GM21367 (cell line): ENCODE measurements around the gene GSTT4.
"Not testable (repeated sequence)": the region's sequence is repeated elsewhere in the genome, so short reads cannot be mapped to it uniquely, and the experiment has no call there.

ENCODE experiments used
- ATAC-seq: cut with Tn5 transposase; IDR thresholded peaks from one replicate; pipeline ENCODE4 v1.9.1; 2021; ENCODE audit not compliant: unreplicated experiment

The GSTT4 gene

DNA sequence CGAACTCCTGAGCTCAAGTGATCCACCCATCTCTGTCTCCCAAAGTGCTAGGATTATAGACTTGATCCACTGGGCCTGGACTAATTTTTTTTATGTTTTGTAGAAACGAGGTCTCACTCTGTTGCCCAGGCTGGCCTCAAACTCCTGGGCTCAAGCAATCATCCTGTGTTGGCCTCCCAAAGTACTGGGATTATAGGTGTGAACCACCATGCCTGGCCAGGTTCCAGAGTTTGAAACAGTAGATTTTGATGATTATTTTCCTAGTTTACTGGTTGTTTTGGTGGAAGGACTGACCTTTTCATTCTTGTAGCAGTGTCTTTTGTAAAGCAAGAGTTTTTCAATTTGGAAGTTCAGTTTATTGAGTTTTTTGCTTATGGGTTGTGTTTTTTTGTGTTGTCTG is 20.8 kb upstream of the GSTT4 start:
- no peak for ATAC-seq

DNA sequence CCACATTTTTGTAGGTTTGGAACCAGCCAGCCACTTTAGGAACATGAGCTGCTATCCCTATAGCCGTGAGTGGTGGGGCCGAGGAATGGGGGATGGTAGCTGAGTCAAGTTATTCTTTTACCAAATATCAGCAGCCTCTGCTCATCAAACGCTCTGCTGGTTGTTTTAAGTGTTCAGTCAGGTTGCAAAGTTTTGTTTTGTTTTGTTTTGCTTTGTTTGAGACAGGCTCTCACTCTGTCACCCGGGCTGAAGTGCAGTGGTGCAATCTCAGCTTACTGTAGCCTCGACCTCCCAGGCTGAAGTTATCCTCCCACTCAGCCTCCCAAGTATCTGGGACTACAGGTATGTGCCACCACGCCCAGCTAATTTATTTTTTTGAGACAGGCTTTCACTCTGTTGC is 20.2 kb upstream of the GSTT4 start:
- no peak for ATAC-seq

DNA sequence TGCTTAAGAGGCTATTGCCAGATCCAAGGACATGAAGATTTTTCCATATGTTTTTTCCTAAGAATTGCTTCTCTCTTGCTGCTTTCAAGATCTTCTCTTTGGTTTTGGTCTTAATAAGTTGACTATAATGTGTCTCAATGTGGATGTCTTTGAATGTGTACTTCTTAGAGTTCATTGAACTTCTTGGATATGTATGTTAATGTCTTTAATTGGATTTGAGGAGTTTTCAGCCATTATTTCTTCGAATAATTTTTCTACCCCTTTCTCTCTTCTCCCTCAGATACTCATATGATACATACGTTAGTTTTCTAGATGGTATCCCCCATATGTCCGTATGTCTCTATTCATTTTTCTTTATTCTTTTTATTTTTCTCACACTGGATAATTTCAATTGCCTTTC is 19.1 kb upstream of the GSTT4 start:
- no peak for ATAC-seq

DNA sequence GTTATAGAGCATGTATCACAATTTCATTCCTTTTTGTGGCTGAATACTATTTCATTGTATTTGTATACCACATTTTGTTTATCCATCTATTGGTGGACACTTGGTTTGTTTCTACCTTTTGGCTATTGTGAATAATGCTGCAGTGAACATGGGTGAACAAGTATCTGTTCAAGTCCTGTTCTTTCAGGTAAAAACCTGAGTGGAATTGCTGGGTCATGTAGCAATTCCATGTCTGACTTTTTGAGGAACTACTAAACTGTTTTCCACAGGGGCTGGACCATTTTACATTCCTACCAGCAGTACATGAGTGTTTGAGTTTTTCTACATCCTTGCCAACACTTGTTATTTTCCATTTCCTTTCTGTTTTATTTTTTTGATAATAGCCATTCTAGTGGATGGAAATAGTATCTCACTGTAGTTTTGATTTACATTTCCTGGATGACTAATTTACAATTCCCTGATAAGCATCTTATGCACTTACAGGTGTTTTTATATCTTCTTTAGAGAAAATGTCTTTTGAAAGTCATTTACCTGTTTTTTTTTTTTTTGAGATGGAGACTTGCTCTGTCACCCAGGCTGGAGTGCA is 18.0 kb upstream of the GSTT4 start:
- ATAC-seq, result no peak

DNA sequence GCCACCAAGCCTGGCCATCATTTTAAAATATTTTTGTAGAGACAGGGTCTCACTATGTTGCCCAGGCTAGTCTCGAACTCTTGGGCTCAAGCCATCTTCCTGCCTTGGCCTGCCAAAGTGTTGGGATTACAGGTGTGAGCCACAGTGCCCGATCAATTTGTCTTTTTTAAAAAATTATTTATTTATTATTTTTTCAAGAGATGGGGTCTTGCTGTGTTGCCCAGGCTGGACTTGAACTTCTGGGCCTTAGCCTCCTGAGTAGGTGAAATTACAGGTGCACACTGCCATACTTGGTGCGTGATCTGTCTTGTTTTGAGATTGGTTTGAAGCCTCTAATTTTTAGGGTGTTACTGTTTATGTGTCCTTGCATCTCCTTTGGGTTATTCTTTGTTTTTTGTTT is 16.1 kb upstream of the GSTT4 start:
- ATAC-seq, result no peak

DNA sequence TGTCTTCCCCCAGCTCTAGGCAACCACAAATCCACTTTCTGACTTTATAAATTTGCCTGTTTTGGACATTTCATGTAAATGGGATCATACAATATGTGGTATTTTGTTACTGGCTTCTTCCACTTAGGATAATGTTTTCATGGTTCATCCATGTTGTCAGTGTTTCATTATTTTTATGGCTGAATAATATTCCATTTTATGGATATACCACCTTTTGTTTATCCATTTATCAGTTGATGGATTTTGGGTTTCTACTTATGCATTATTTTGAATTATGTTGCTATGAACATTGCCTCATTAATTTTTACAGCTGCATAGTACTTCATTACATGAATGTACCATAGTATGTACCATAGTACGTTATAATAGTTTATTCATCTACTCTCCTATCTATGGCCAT is 10.9 kb upstream of the GSTT4 start:
- no peak for ATAC-seq

DNA sequence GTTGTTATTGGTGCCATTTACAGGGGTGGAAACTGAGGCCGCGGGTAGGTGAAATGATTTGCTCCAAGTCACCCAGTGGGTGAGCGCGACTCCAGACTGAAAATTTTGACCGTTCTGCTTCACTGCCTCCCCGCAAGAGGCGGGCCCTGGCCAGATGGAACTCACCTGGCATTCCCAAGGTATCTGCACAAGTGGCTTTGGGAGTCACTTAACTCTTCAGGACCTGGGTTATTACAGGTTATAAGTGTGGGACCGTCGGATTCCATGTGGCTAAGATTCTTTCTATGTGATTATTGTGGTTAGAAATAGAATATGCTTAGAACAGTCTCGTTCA is 6.4 kb upstream of the GSTT4 start:
- ATAC-seq, result no peak

DNA sequence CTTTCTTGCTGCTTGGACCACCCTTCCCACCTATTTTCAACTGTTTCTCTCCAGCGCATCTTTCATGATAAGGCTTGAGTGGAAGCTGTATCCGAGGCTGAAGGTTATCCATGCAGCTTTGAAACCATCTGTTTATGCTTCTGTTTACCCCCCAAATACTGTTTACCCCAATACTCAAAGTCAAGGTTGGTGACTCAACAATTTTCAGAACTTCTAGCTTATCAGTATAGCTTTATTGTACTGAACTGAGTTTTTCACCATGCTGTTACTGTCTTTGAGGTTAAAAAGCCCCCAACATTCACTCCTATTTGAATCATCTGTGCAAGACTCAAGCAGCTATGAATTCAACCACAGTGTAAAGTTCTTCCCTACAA is 4.8 kb upstream of the GSTT4 start:
- no peak for ATAC-seq

DNA sequence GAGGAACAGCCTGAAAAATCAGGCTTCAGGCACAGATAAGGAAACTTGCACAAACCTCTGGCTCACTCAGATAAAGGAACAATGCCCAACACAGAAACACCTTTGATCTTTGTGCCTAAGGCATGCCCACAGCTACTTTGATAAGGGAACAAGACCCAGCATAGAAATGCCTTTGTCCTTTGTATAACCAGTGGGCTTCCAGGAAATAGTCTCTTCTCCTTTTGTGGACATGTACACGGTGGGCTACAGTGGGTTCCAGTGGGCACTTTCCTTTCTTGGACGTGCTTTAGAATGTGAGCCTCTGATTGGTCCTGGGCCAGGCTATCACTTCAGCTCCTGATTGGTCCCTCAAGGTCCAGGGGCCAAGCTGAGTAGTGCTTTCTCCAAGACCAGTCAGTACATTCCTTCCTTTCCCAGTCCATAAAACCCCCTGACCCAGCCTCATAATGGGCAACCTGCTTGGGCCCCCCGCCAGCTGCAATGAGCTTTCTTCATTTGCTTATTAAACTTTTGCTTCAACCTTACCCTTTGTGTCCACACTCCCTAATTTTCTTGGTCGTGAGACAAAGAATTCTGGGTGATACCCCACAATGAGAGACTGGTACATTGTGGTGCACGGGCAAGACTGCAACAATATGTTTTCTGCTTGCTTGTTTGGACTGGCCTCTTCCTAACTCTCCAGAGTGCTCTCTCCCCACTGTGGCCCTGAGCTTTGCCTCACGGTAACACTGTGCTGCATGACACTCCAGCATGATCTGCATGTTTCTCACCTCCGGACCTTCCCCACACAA is 4.2 kb upstream of the GSTT4 start:
- no peak for ATAC-seq

DNA sequence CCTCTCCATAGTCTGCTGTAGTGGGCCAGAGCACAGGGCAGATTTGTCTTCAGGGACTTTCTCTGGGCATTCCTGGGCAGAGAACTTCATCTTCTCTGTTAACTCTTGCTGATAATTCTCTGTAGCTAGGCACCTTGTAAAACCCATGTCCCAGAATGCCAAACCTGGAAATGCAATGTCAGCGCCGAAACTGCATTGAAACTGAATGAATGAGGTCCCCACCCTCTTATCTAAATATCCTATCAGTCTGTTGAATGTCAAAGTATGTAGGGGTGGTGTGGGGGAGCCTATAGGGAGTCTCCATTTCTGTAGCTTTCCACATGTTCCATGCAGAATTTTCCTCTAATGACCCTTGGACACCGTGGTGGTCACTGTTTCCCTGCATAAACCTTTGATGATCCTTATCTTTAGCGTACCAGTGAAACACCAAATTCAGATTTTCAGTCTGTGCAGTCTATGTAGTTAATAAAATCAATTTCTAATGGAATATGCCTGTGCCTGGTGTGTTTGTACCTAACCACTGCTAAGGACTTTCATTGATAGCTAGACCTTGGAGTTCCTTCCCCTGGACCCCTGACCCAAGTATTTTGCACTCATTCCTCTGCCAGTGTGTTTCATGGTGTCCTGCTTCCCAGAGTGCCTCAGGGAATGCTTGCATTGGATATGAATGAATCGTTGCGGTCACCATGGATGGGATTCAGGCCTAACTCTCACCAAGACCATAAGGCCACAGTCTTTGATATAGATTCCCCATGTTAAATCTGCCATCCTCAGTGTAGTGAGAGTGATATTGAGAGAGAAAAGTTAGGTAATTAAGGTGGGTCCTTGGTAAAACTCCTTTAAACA is 3.4 kb upstream of the GSTT4 start:
- no peak for ATAC-seq

DNA sequence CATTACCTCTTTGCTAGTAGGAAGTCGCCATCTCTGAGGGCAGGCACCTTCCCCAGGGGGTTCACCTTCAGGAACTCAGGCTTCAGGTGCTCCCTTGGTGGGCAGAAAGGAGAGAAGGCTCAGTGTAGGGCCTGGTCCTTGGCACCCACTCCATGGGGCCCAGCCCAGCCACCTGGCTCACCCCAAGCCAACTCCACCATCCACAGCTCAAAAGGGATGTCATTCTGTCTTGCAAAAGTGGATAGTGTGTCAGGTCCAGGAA is 2.7 kb upstream of the GSTT4 start:
- ATAC-seq, result no peak

DNA sequence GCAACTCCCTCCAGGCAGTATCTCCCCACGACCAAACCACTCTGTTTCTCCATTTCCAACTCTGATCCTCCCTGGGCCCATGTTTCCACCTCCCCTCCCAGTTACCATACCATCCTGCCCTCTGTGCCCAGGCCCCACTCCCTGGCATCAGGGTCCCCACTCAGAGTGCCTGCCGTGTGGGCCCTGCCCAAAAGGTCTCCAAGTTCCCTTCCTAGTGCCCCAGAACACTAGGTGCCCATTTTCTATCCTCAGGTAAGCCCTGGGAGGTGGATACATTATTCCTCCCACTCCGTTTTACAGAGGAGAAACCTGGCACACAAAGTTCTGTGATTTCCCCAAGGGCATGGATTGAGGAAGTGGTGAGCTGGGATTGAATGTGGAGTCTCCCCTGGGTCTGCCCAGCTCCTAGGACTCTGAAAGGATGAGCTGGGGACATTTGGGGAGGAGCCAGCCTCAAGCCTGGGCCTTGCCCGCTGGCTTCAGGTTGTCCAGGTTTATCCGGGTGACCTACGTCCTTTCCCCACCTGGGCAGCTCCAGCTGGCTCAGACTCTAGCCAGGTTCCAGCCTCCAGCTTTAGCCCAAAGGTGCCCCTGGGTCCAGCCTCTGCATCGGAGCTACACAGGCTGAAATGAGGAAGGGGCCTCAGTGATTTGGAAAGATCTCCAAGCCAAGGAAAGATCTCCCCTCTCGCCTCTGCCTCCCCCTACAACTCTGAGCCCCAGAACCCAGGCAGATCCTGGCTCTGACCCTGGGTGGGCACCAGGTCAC is 2.2 kb upstream of the GSTT4 start:
- no peak for ATAC-seq

DNA sequence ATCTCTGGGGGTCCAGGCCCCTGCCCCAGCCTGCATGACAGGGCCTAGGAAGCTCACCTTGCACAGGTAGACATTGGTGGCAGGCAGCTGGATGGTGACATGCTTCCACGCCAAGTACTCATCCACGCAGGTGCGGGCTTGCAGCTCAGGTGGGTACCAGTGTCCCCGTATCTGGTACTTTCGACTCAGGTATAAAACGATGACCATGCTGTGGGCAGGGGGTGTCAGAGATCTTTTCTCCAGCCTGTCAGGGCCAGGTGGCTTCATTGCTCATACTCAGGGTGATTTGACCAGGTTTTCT is 1.6 kb upstream of the GSTT4 start:
- ATAC-seq, result no peak

DNA sequence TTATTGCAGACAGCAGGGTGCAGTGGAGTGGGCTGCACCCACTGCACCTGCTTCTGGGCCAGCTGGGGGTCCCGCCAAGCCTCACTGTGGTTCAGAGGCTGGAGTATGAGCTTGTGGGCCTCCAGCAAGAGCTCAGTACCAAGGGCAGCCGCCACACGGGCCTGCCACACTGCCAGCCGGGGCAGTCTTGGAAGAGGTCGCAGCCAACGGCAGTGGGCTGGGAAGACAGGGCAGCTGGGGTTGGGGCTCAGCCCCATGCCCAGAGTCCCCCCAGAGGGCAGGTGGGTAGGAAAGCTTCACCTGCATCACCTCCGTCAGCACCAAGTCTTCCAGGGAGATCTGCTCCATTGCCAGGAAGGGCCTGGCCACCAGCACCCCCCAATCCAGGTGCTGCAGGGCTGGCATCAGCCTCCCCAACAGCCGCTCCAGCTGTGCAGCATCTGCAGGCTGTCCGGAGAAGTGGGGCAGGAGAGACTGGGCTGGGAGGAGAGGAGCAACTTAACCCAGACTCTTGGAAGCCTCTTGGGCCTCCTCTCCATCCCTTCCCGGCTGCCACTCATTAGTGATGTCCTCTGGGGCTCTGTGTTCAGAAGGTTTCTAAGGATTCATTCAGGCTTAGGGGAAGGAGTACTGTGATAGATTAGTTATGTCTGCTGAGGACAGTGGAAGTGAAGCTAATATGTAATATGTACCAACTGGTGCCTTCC is 1.1 kb upstream of the GSTT4 start:
- ATAC-seq, result no peak

DNA sequence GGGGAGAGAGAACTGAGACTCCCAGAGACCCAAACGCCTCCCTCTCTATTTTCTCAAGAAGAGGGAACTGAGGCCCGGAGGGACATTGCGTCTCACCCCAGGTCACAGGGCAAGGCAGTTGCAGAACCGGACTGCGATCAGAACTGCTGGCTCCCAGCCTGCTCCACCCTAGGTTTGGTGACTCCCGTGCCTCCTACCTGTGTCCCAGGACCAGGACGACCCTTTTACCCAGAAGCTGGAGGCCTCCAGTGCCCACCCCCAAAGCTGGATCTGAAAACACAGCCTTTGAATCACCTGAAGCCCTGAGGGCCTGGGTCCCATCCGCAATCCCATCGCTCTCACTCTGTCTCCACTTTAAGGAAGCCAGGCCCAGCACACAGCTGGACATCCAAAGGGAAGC is 1.4 kb downstream of the GSTT4 start:
- no peak for ATAC-seq

DNA sequence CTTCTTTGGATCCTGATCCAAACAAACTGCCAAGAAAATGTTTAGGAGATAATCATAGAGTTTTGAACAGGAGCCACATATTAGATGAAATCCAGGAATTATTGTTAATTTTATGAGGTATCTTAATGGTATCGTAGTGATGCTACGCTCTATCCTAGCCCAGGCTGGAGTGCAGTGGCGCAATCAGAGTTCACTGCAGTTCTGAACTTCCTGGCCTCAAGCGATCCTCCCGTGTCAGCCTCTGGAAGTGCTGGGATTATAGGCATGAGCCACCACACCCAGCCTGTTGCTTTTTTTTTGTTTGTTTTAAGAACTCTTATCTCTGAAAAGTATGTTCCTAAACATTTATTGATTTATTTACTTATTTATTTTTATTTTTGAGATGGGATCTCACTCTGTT is 2.4 kb downstream of the GSTT4 start:
- no peak for ATAC-seq

DNA sequence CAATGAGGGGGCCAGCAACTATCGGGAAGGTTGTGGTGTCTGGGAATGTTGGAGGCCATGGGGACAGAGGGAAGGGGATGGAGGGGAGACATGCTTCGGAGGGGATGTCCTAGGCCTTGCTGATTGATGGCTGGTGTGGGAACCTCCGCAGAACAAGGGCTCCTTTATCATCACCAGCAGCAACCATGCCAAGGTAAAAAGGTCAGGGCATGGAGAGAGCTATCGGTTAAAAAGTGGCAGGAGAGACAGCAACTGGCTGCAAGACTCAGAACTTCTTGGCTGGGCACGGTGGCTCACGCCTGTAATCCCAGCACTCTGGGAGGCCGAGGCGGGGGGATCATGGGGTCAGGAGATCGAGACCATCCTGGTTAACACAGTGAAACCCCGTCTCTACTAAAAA is 3.0 kb downstream of the GSTT4 start:
- no peak for ATAC-seq

DNA sequence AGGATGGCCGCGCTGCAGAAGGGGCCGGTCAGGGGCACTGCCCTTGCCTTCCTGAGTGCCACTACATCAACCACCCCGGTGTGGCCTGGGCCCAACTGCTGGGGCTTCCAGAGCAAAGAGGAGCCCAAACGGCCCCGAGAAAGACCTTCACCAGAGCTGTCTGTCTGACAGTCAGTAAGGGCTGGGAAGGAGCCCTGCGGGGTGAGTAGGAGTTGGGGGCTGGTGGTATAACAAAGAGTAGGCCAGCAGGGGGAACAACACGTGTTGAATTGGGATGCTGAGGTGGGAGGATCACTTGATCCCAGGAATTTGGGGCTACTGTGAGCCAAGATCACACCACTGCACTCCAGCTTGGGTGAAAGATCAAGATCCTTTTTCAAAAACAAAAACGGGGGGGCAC is 3.9 kb downstream of the GSTT4 start:
- ATAC-seq, result no peak

DNA sequence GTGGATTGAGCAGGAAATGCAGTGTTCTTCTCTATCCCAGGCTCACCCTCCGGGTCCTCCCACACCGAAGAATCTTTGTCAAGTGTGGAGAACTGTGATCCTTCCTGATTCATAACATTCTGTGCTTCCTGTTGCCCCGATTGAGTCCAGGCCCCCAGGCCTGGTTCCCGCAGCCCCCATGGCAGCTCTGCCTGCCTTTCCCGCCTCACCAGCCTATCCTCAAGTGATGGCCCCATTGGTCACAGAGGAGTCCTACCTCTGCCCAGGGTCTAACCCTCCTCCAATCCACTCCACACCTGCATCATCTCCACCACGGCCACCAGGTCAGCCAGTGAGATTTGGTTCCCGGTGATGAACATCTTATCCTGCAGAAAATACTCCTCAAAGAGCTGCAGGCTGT is 5.5 kb downstream of the GSTT4 start:
- not testable (repeated sequence) for ATAC-seq

DNA sequence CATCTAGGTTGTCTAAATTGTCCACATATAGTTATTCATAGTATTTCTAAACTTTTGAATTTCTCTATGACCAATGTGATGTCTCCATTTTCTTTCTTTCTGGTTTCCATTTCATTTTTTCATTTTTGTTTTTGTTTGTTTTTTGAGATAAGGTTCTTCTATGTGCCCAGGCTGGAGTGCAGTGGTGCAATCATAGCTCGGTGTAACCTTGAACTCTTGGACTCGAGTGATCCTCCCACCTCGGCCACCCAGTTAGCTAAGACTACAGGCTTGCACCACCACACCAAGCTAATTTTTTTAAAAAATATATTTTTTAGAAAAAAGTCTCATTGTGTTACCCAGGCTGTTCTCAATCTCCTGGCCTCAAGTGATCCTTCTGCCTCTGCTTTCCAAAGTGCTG is 8.2 kb downstream of the GSTT4 start:
- no peak for ATAC-seq

DNA sequence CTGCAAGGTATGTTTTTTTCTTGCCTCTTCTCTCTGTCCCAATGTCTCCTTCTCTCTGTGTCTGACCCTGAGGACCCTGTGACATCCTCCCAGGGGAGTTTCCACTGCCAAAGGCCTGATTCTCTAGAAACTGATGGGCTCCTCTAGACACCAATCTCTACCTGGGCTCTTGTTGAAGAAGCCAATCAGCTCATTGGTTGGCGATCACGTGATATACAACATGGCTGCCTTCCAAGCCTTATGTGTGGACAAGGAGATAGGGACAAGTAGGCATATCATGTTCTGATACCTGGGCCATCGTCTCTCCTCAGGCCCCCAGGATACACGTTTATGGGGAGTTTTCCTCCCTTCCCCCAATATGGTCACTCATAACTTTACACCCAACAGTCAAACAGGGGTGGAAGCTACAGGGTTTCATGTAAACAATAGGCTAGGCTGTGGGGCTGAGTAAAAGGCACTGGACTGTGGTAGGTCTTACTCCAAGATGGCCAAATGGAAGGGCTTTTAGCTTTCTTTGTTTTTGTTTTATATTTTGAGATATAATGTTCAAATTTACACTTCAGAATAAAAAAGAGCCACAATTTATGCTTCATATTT is 11.6 kb downstream of the GSTT4 start:
- not testable (repeated sequence) for ATAC-seq
